ENCODE data around the gene PTBP2.

PTBP2 gene

DNA sequence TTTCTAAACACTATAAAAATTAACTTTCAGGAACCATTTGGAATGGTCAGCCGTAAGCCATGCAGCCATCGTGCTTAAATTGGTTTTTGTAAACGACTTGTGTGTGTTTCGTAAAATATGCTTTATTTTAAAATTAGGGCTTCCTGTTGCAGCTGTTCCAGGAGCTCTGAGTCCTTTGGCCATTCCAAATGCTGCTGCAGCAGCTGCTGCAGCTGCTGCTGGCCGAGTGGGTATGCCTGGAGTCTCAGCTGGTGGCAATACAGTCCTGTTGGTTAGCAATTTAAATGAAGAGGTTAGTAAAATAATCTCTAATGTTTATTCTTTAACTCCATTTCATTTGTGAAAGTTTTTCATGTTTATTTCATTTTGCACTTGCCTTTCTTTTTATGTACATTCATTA, 83.1 kb downstream of the PTBP2 start:
- no peak overlapping the region for H3K4me3 ChIP-seq (replicated peaks; ENCODE audit: low read depth, low read length)
- DNase-seq (ENCODE audit: extremely low read depth, low read depth): no peak
- TF ChIP-seq, protein P1, sequence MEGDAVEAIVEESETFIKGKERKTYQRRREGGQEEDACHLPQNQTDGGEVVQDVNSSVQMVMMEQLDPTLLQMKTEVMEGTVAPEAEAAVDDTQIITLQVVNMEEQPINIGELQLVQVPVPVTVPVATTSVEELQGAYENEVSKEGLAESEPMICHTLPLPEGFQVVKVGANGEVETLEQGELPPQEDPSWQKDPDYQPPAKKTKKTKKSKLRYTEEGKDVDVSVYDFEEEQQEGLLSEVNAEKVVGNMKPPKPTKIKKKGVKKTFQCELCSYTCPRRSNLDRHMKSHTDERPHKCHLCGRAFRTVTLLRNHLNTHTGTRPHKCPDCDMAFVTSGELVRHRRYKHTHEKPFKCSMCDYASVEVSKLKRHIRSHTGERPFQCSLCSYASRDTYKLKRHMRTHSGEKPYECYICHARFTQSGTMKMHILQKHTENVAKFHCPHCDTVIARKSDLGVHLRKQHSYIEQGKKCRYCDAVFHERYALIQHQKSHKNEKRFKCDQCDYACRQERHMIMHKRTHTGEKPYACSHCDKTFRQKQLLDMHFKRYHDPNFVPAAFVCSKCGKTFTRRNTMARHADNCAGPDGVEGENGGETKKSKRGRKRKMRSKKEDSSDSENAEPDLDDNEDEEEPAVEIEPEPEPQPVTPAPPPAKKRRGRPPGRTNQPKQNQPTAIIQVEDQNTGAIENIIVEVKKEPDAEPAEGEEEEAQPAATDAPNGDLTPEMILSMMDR (IDR thresholded peaks at IDR 0.05; ENCODE audit: low read depth, low read length, missing control alignments): no peak

DNA sequence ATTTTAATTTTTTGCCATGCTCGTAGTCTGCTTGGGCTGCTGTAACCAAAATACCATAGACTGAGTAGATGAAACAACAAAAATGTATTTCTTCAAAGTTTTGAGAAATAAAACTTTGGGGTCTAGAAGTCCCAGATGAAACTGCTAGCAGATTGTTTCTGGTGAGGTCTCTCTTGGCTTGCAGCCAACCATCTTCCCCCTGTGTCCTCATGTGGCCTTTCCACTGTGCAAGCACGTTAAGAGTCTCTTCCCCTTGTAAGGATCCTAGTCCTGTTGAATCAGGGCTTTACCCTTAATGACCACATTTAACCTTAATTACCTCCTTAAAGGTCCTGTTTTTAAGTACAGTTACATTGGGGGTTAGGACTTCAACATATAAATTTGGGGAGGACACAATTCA, 86.6 kb downstream of the PTBP2 start:
- H3K4me3 ChIP-seq (replicated peaks; ENCODE audit: low read depth, low read length): no peak overlapping the region
- no peak for DNase-seq (ENCODE audit: extremely low read depth, low read depth)
- TF ChIP-seq, protein P1 (IDR thresholded peaks at IDR 0.05; ENCODE audit: low read depth, low read length, missing control alignments): no peak

DNA sequence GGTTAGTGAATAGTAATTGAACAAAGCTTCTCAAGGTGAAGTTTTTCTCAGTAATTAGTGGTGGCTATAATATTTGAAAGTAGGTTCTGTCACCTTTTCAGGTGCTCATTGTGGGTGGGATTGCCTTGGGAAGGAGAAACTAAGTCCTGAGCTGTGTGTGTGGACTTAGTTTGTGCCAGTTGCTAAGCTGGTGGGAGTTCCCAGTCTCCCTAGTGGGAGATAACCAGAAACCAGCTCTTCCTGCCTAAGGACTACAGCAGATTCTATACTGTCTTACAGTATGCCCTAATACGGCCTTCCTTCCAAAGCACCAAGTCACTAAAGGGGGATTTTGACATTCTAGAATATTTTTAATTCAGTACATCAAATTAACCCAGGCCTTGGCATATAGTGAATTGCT, 94.3 kb downstream of the PTBP2 start:
- TF ChIP-seq, protein P1 (IDR thresholded peaks at IDR 0.05; ENCODE audit: low read depth, low read length, missing control alignments): no peak
- DNase-seq (ENCODE audit: extremely low read depth, low read depth): no peak
- no peak overlapping the region for H3K4me3 ChIP-seq (replicated peaks; ENCODE audit: low read depth, low read length)

DNA sequence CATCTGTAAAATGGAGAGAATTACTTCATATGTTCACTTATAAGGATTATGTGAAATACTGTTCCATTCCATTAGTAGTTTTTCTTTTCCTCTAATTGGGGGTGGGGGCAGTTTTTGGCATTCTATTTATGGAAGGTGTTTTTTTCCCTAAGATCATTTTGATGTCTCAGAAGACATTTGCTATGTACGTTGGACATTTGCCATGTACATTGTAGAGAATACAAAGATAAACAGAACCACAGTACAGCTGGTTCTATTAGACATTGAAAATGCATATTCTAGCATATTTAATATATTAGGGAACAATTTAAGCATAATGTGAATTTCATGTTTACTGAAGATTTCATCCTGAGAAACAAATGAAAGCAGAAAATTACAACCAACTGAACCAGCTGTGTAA, 98.5 kb downstream of the PTBP2 start:
- DNase-seq (ENCODE audit: extremely low read depth, low read depth): no peak
- TF ChIP-seq, protein P1 (IDR thresholded peaks at IDR 0.05; ENCODE audit: low read depth, low read length, missing control alignments): no peak
- no peak overlapping the region for H3K4me3 ChIP-seq (replicated peaks; ENCODE audit: low read depth, low read length)

DNA sequence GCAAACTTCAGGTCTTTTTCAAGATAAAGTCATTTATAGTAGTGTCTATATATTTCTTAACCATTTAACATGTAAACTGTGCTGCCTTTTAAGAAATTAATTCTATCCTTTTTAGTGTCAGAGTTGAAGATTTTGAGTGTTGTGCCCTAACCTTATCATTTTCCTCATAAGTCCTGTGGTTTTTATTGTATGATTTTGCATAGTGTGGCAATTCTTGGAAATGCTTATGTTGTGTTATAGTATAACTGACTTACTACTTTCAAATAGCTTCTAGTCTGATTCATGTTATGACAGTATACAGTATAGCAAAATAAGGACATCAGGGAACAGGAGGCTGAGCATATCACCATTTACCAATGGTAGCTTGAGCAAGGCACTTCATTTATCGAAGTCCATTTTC, 99.1 kb downstream of the PTBP2 start:
- TF ChIP-seq, protein P1 (IDR thresholded peaks at IDR 0.05; ENCODE audit: low read depth, low read length, missing control alignments): no peak
- DNase-seq (ENCODE audit: extremely low read depth, low read depth): no peak
- H3K4me3 ChIP-seq (replicated peaks; ENCODE audit: low read depth, low read length): no peak overlapping the region

DNA sequence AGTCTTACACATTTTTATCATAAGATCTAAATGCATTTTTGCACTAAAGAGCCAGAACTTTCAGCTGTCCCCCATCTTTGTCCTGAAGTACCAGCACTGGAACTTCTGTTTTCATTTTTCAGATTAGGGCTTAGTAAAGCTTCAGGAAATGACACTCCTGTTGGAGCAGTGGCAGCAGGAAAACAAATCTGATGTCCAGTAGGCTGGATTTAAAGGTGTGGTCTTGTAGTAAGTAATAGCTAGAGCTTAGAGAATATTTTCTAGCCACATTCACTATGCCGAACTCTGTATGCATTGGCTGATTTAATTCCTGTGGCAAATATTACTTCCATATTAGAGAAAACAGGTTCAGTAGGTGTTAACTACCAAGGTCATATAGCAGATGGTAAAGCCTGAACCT, 103.6 kb downstream of the PTBP2 start:
- TF ChIP-seq, protein P1 (IDR thresholded peaks at IDR 0.05; ENCODE audit: low read depth, low read length, missing control alignments): no peak
- no peak overlapping the region for H3K4me3 ChIP-seq (replicated peaks; ENCODE audit: low read depth, low read length)
- DNase-seq (ENCODE audit: extremely low read depth, low read depth): no peak

DNA sequence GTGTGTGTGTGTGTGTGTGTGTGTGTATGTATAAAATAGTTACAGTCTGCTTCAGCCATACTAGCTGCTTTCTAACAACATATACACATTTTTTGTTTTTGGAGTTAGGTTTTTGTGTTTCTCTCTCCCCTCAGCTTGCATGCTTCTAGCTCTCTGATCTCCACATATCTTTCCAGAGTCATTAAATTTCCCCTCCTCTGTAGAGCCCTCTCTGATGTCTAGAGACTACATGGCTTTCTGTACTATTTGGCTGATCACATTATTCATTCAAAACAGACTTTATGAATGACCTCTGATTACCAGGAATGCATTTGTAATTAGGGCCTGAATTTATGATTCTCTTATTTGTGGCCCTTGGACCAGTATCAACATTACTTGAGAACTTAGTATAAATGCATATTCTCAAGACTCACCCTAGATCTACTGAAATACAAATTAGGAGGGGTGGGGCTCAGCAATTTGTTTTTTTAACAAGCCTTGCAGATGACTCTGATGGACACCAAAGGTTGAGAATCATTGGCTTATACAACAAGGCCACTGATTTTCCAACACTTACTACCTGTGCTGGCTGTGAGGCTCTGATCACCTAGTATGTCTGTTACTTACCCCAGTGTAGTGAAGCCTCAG, 104.5 kb downstream of the PTBP2 start:
- DNase-seq (ENCODE audit: extremely low read depth, low read depth): no peak
- no peak overlapping the region for H3K4me3 ChIP-seq (replicated peaks; ENCODE audit: low read depth, low read length)
- TF ChIP-seq, protein P1 (IDR thresholded peaks at IDR 0.05; ENCODE audit: low read depth, low read length, missing control alignments): no peak
